Esophagus squamous epithelium (tissue), 4 donors: Measurements from ENCODE around the gene TCEAL6.
"Not testable (repeated sequence)": the region's sequence is repeated elsewhere in the genome, so short reads cannot be mapped to it uniquely, and the experiment has no call there.

Experiments
- CTCF ChIP-seq, 6 experiments: fragments of 450-650 bp in 4 of 6; fragments of 200-600 bp in 2 of 6; sonication (generic) in 2 of 6; IDR thresholded peaks; one replicate each; pipeline ENCODE4 v1.5.1; 2016 to 2019; ENCODE audit warnings: antibody characterized with exemption in 6 of 6, mild to moderate bottlenecking in 4 of 6, moderate library complexity in 4 of 6
- POLR2A ChIP-seq, 4 donors: fragments of 450-650 bp; IDR thresholded peaks; one replicate each; pipeline ENCODE4 v1.6.1; 2017; ENCODE audit warnings: antibody characterized with exemption in 4 of 4, mild to moderate bottlenecking in 4 of 4, moderate library complexity in 3 of 4

DNA sequence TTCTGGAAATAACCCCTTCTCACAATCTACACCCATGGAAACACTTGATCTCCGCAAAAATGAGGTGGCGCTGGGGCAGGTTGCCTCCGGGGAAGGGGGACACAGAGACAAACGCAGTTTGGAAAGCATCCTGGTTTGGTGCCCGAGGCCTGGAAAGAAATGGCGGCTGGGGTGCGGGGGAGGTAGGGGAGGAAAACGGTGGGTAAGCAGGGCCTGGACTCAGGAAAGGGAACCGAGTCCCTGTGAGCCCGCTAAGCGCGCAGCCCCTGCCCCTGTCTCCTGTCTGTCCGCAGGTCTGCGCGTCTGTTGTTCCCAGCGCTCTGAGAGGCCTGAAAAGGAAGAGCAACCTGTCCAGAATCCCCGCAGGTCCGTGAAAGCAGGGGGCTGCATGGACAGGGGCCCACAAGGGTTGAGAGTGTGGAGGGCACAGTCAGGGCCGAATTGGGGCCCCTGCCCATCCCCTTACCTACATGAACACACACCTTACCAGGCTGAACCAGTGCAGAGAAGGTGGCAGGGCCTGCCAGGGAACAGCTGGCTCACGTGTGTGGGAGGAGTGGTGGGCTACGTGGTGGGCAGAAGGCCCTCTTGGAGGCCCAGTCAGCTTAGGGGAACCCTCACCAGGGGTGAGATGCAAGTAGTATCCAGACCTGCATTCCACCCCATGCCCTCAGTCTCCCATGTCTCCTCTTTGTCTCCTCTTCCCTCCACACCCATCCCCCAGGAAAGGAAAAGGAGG is 16.0 kb downstream of the TCEAL6 start:
- not testable (repeated sequence) for TF ChIP-seq POLR2A, CTCF (IDR thresholded peaks at IDR 0.05)
